HFF-Myc (cell line): ENCODE data around the gene MEAK7.

Experiments used
- DNase-seq: peaks from one replicate; pipeline ENCODE4 v3.0.0-alpha.2; 2011; ENCODE audit warnings: low read depth; ENCODE audit errors: extremely low read depth
- H3K4me3 ChIP-seq: replicated peaks from 2 replicates; pipeline ENCODE4 v1.5.1; 2011; ENCODE audit warnings: low read depth, mild to moderate bottlenecking, control low read depth, low read length
- TF ChIP-seq, protein P1 (sequence below): IDR thresholded peaks from 2 replicates; pipeline ENCODE4 v1.5.1; 2012; ENCODE audit warnings: mild to moderate bottlenecking, low read depth, low read length, control low read depth; ENCODE audit errors: missing control alignments

The MEAK7 gene

DNA sequence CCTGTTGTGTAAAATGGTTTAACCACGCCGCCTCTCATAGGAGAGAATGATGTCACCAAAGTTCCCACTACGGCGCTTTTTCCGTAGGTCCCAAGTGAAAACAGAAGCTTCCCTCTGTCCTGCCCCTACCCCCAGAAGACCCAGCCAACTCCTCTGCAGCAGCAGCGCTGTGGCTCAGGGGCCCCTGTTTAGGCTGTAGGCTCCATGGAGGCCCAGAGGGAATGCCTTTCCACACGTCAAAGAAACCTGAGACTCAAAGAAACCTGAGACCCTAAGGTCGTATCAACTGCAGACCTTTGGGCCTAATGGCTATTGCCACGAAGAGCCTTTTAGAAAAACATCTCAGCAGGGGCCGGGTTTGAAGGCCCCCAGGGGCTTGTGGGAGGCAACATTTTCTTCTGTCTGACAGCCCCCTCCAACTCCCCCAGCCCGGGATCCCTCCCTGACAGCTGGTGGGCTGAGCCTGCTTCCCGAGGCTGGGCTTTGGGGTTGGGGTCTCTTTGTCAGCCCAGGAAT lies 43.1 kb upstream of the MEAK7 start:
- DNase-seq: no peak
- no peak overlapping the region for H3K4me3 ChIP-seq
- TF ChIP-seq, protein P1, sequence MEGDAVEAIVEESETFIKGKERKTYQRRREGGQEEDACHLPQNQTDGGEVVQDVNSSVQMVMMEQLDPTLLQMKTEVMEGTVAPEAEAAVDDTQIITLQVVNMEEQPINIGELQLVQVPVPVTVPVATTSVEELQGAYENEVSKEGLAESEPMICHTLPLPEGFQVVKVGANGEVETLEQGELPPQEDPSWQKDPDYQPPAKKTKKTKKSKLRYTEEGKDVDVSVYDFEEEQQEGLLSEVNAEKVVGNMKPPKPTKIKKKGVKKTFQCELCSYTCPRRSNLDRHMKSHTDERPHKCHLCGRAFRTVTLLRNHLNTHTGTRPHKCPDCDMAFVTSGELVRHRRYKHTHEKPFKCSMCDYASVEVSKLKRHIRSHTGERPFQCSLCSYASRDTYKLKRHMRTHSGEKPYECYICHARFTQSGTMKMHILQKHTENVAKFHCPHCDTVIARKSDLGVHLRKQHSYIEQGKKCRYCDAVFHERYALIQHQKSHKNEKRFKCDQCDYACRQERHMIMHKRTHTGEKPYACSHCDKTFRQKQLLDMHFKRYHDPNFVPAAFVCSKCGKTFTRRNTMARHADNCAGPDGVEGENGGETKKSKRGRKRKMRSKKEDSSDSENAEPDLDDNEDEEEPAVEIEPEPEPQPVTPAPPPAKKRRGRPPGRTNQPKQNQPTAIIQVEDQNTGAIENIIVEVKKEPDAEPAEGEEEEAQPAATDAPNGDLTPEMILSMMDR: no peak

DNA sequence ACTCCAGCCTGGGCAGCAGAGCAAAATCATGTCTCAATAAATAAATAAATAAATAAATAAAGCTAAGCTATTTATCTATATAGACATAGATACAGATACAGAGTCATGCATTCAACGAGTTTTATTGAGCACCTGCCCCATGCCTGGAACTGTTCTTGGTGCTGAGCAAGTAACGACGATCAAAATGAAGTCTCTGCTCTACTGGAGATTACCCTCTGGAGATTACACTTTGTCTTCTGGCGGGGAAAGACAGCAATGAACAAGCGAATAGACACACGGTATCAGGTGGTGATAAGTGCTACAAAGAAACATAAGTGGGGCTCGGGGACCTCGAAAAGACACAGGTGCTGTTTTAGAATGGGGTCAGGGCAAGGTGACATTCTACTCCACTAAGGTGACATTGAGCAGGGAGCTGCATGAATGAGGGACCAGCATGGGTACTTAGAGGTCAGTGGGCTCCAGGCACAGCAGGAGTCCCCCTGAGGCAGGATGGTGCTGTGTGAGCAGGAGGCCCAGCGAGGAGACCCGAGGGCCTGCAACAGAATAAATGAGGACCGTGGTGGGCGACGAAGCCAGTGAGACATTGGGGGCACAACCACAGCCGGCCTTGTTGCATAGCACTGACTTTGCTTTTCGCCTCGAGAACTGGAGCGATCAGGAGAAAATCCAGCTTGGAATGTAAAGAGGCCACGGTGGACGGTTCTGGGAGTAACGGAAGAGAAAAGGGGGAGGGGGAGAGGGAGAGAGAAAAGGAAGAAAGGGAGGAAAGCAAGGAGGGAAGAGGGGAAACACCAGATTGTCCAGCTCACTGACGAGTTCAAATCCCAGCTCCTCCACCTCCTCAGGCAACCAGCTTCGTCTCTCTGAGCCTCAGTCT lies 42.4 kb upstream of the MEAK7 start:
- TF ChIP-seq, protein P1: no peak
- no peak overlapping the region for H3K4me3 ChIP-seq
- no peak for DNase-seq

DNA sequence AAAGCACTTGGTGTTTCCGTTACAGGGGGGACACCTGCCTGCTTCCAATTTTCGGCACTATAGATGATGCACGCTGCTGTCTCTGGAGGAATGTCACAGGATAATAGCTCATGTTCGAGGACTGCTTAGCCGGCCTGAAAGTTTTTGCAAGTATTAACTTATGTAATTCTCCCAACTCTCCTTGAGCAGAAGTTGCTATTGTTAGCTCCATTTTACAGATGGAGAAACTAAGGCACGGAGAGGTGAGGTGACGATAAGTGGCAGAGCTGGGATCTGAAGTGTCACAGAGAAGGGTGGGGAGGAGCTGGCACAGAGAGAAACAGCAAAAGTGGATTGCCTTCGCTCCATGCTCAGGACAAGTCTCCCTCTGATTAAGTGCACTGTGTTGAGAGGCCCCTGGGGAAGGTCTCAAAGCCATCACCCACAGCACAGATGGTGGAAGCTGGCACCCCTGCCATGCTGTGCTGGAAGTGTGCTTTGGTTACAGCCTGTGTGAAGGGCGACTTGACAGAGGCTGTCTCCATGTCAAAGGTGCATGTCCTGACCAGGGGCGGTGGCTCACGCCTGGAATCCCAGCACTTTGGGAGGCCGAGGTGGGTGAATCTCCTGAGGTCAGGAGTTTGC lies 40.8 kb upstream of the MEAK7 start:
- H3K4me3 ChIP-seq: no peak overlapping the region
- no peak for DNase-seq
- TF ChIP-seq, protein P1: no peak

DNA sequence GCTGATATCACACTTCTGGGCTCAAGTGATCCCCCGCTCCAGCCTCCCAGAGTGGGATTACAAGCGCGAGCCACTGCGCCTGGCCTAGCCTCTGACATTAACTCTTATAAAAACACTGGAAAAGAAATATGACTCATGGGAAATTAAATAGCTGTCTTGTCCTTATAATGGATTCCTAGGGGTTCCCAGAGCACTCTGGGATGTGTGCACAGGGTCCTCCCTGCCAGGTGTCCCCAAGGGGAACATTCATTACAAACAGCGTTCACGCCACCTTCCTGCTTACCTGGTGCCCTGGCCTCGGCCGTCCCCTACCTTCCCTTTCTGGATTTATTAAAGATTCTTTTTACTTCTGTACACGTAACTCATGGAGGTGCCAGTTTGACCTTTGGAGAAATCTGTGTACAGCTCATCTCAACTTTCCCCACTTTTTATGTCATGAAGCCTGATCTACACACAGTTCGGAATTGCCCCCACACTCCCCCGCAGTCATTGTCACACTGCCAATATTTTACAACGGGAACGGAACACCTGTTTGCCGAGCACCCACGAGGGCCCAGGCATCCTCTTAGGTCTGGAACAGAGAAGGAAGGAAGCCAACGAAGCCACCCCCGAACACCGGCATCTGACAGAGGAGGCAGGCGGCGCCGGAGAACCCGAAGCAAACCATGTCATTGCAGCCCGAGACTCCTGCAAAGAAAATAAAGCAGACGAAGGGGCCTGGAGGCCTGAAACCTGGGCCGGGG lies 39.7 kb upstream of the MEAK7 start:
- no peak for DNase-seq
- TF ChIP-seq, protein P1: no peak
- no peak overlapping the region for H3K4me3 ChIP-seq

DNA sequence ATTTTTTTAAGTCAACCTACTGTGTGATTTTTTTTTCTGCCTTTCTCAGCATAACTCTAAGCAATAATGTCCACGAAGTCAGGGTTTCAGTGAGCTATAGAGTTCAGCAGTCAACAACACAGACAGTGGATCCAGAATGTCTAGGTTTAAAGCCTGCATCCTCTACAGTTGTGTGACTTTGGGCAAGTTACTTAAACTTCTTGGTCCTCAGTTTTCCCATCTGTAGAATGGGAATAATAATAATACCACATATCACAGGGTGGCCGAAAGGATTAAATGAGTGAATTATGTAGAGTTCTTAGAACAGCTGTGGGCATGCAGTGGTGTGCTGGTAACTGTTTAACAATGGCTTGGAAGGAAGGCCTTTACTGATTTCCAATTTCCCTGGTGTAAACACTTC lies 38.8 kb upstream of the MEAK7 start:
- TF ChIP-seq, protein P1: no peak
- no peak for DNase-seq
- no peak overlapping the region for H3K4me3 ChIP-seq

DNA sequence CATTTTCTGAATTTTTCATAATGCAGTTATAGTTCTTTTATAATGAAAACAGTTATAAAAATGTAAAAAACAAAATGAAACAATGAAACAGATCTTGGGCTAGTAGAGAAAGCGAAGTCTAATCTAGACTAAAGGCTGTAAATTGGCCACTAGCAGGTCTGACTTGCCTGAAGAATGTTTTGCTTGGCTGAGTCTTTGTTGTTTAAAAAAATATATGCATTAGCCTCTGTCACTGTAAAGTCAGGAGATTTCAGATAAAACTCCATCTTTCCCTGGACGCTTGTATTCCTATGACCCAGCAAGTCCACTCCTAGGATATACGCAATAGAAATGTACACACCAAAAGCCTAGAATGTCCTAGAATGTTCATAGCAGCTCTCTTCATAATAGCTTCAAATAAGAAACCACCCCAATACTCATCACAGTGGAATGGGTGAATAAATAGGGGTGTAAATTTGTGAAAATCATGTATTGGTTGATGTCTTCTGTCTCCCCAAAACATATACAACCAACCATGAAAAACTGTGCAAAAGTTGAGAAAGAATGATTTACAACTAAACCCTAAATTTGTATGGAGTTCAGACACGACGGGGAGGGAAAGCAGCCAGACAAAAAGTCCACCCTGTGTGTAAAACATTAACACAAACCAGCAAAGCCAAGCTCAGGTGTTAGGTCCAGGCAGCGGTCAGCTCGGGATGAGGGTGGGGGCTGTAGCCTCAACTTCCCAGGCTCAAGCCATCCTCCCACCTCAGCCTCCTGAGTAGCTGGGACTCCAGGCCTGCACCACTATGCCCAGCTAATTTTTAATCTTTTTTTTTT lies 37.7 kb upstream of the MEAK7 start:
- TF ChIP-seq, protein P1: no peak
- no peak for DNase-seq
- no peak overlapping the region for H3K4me3 ChIP-seq
